HG02884 (cell line): ENCODE measurements around the gene PXDC1.
"Not testable (repeated sequence)": the region's sequence is repeated elsewhere in the genome, so short reads cannot be mapped to it uniquely, and the experiment has no call there.

Source experiments
- ATAC-seq: cut with Tn5 transposase; IDR thresholded peaks from one replicate; pipeline ENCODE4 v1.9.1; 2021; ENCODE audit warnings: mild to moderate bottlenecking, moderate library complexity; ENCODE audit not compliant: unreplicated experiment

PXDC1 gene

DNA sequence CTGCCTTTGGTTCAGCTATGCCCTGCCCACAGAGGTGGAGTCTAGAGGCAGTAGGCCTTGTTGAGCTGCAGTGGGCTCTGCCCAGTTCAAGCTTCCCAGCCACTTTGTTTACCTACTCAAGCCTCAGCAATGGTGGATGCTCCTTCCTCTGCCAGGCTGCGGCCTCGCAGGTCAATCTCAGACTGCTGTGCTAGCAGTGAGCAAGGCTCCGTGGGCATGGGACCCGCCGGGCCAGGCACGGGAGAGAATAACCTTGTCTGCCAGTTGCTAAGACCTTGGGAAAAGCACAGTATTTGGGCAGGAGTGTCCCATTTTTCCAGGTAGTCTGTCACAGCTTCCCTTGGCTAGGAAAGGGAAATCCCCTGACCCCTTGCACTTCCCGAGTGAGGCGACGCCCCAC lies 73.8 kb downstream of the PXDC1 start:
- not testable (repeated sequence) for ATAC-seq

- ATAC-seq: not testable (repeated sequence)
These were observed 74.2 kb downstream of the PXDC1 start for GRCh38 chr6:3677351-3677750.
